Measurements from ENCODE around the gene KLHL5. TPM values are rescaled to one million over a fixed set of nuclear protein-coding genes. Genes with fewer than 3 reads are reported as not detected.

The KLHL5 gene
- total RNA-seq, 3 donors from 2014 or later (not counting 1 experiment from before 2014, with no cell fraction given) = 12.6 to 14.2 (median 13.7) TPM

GRCh38 chr4:39067451-39067850, 5.4 kb downstream of the KLHL5 start:
- Mint-ChIP-seq H3K27me3 (ENCODE audit: low read depth in 2 of 2) (no peaks in the 10 kb centered on the region), H3K27ac (no peak overlapping the region)

GRCh38 chr4:39068907-39069306, 6.9 kb downstream of the KLHL5 start:
- intact Hi-C loops (cut with micrococcal nuclease) = no loop called here
- H3K27ac Mint-ChIP-seq = no peak overlapping the region
- H3K9me3 ChIP-seq (ENCODE audit: control insufficient read depth, insufficient read depth, low read length) = no peaks in the 10 kb centered on the region
- no peaks in the 10 kb centered on the region for H3K4me1 ChIP-seq (ENCODE audit: control insufficient read depth, insufficient read depth, low read length)
- WGBS (ENCODE audit: insufficient coverage) = 96% methylated on average over 2 of the region's 3 CpGs
- no peak overlapping the region for H3K4me3 Mint-ChIP-seq
- H3K27ac ChIP-seq (ENCODE audit: low read length) = no peak overlapping the region
- no peak for DNase-seq
- H3K36me3 Mint-ChIP-seq = no peaks in the 10 kb centered on the region
- ATAC-seq = no peak
- H3K4me1 Mint-ChIP-seq = peaks cover 6 to 7% of the 10 kb centered on the region in 2 donors
- no peaks in the 10 kb centered on the region for H3K27me3 Mint-ChIP-seq (ENCODE audit: low read depth in 2 of 2)
- TF ChIP-seq CTCF (IDR thresholded peaks at IDR 0.05) = no peak
- H3K4me3 ChIP-seq (ENCODE audit: low read length) = no peak overlapping the region
- no peaks in the 10 kb centered on the region for H3K27me3 ChIP-seq (ENCODE audit: control insufficient read depth, insufficient read depth, low read length)
- H3K36me3 ChIP-seq (ENCODE audit: control insufficient read depth, insufficient read depth, low read length) = no peaks in the 10 kb centered on the region
- no peaks in the 10 kb centered on the region for H3K9me3 Mint-ChIP-seq

More at GRCh38 chr4:39067451-39067850, 5.4 kb downstream of the KLHL5 start:
- no peak for DNase-seq
- H3K4me3 Mint-ChIP-seq = no peak overlapping the region
- Histone ChIP-seq H3K27ac (ENCODE audit: low read length) (no peak overlapping the region), H3K36me3 (ENCODE audit: control insufficient read depth, insufficient read depth, low read length) (no peaks in the 10 kb centered on the region), H3K27me3 (ENCODE audit: control insufficient read depth, insufficient read depth, low read length) (no peaks in the 10 kb centered on the region), H3K9me3 (ENCODE audit: control insufficient read depth, insufficient read depth, low read length) (no peaks in the 10 kb centered on the region), H3K4me3 (ENCODE audit: low read length) (no peak overlapping the region), H3K4me1 (ENCODE audit: control insufficient read depth, insufficient read depth, low read length) (no peaks in the 10 kb centered on the region)
- TF ChIP-seq CTCF (IDR thresholded peaks at IDR 0.05) = no peak
- no peaks in the 10 kb centered on the region for H3K9me3 Mint-ChIP-seq
- H3K4me1 Mint-ChIP-seq = peaks cover 9 to 13% of the 10 kb centered on the region in 2 donors
- 98% methylated on average over 3 of the region's 3 CpGs for WGBS (ENCODE audit: insufficient coverage)
- ATAC-seq = no peak
- intact Hi-C loops (cut with micrococcal nuclease) = no loop called here
- no peaks in the 10 kb centered on the region for H3K36me3 Mint-ChIP-seq

GRCh38 chr4:39078829-39079228, 16.8 kb downstream of the KLHL5 start:
- no peaks in the 10 kb centered on the region for H3K9me3 Mint-ChIP-seq
- peaks cover 8% of the 10 kb centered on the region for H3K36me3 Mint-ChIP-seq
- intact Hi-C loops (cut with micrococcal nuclease) = no loop called here

More at GRCh38 chr4:39078829-39079228, 16.8 kb downstream of the KLHL5 start:
- Histone ChIP-seq H3K9me3 (ENCODE audit: control insufficient read depth, insufficient read depth, low read length) (no peaks in the 10 kb centered on the region), H3K4me1 (ENCODE audit: control insufficient read depth, insufficient read depth, low read length) (no peaks in the 10 kb centered on the region), H3K27ac (ENCODE audit: low read length) (no peak overlapping the region), H3K27me3 (ENCODE audit: control insufficient read depth, insufficient read depth, low read length) (no peaks in the 10 kb centered on the region), H3K36me3 (ENCODE audit: control insufficient read depth, insufficient read depth, low read length) (peaks cover 9% of the 10 kb centered on the region), H3K4me3 (ENCODE audit: low read length) (no peak overlapping the region)
- no peaks in the 10 kb centered on the region for H3K27me3 Mint-ChIP-seq (ENCODE audit: low read depth in 2 of 2)
- H3K4me1 Mint-ChIP-seq = peaks cover 6% of the 10 kb centered on the region in 2 donors
- no peak for ATAC-seq
- DNase-seq = no peak
- TF ChIP-seq CTCF (IDR thresholded peaks at IDR 0.05) = no peak
- no peak overlapping the region for H3K4me3 Mint-ChIP-seq
- no peak overlapping the region for H3K27ac Mint-ChIP-seq
- WGBS (ENCODE audit: insufficient coverage) = 100% methylated on average over 2 of the region's 2 CpGs
